ENCODE results near the gene LRTM2.

The LRTM2 gene

GRCh38 chr12:1838994-1839365, 18.6 kb downstream of the LRTM2 start:
- TF ChIP-seq, protein P1, sequence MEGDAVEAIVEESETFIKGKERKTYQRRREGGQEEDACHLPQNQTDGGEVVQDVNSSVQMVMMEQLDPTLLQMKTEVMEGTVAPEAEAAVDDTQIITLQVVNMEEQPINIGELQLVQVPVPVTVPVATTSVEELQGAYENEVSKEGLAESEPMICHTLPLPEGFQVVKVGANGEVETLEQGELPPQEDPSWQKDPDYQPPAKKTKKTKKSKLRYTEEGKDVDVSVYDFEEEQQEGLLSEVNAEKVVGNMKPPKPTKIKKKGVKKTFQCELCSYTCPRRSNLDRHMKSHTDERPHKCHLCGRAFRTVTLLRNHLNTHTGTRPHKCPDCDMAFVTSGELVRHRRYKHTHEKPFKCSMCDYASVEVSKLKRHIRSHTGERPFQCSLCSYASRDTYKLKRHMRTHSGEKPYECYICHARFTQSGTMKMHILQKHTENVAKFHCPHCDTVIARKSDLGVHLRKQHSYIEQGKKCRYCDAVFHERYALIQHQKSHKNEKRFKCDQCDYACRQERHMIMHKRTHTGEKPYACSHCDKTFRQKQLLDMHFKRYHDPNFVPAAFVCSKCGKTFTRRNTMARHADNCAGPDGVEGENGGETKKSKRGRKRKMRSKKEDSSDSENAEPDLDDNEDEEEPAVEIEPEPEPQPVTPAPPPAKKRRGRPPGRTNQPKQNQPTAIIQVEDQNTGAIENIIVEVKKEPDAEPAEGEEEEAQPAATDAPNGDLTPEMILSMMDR (IDR thresholded peaks at IDR 0.05; ENCODE audit: extremely low read depth, missing control alignments), result no peak
- no peak for DNase-seq (ENCODE audit: low spot score)

- DNase-seq (ENCODE audit: low spot score), result no peak
- TF ChIP-seq, protein P1 (IDR thresholded peaks at IDR 0.05; ENCODE audit: extremely low read depth, missing control alignments), result no peak
These were observed 19.1 kb downstream of the LRTM2 start for GRCh38 chr12:1839464-1839863.

GRCh38 chr12:1839956-1840951, 19.9 kb downstream of the LRTM2 start:
- TF ChIP-seq, protein P1 (IDR thresholded peaks at IDR 0.05; ENCODE audit: extremely low read depth, missing control alignments), result no peak
- DNase-seq (ENCODE audit: low spot score), result no peak

- TF ChIP-seq, protein P1 (IDR thresholded peaks at IDR 0.05; ENCODE audit: extremely low read depth, missing control alignments), result no peak
- DNase-seq (ENCODE audit: low spot score), result no peak
These were observed 20.6 kb downstream of the LRTM2 start for GRCh38 chr12:1840981-1841425.

GRCh38 chr12:1841586-1842182, 21.3 kb downstream of the LRTM2 start:
- no peak for DNase-seq (ENCODE audit: low spot score)
- TF ChIP-seq, protein P1 (IDR thresholded peaks at IDR 0.05; ENCODE audit: extremely low read depth, missing control alignments), result no peak

- TF ChIP-seq, protein P1 (IDR thresholded peaks at IDR 0.05; ENCODE audit: extremely low read depth, missing control alignments), result no peak
- no peak for DNase-seq (ENCODE audit: low spot score)
These were observed 22.0 kb downstream of the LRTM2 start for GRCh38 chr12:1842183-1842904.
